Raji (cell line): ENCODE results near the gene ZC3HAV1L.

Experiments used
- POLR2A ChIP-seq: IDR thresholded peaks from 2 replicates; pipeline ENCODE4 v1.6.1; 2011; ENCODE audit warnings: low read depth, low read length, control low read depth; ENCODE audit not compliant: insufficient read depth

The ZC3HAV1L gene

GRCh38 chr7:139036901-139037300 is 1.1 kb upstream of the ZC3HAV1L start:
- no peak for TF ChIP-seq POLR2A

GRCh38 chr7:139034855-139035585 is 822 bp downstream of the ZC3HAV1L start:
- TF ChIP-seq POLR2A = no peak

DNA sequence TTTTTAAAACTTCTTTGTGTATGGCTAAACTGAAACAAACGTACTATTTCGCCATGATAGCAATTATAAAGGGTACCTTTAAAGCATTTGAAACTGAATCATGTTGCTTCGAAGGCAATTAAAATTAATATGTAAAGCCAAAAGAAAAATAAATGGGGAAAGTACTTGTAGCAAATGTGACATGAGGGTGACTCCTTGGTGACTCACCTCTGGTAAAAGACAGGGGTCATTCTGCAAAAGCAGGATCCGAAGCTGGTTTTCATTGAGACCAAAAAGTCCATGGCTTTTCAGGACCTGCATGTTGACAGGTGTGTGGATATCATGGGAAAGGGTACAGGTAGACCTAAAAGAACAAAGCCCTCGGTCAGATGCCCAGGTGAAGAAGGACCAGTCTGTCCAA is 1.5 kb downstream of the ZC3HAV1L start:
- no peak for TF ChIP-seq POLR2A

- TF ChIP-seq POLR2A = no peak
Measured at GRCh38 chr7:139033346-139034114, 2.3 kb downstream of the ZC3HAV1L start.

- no peak for TF ChIP-seq POLR2A
Measured at GRCh38 chr7:139032473-139032872, 3.4 kb downstream of the ZC3HAV1L start.

- TF ChIP-seq POLR2A = no peak
Measured at GRCh38 chr7:139029353-139029752, 6.5 kb downstream of the ZC3HAV1L start.

DNA sequence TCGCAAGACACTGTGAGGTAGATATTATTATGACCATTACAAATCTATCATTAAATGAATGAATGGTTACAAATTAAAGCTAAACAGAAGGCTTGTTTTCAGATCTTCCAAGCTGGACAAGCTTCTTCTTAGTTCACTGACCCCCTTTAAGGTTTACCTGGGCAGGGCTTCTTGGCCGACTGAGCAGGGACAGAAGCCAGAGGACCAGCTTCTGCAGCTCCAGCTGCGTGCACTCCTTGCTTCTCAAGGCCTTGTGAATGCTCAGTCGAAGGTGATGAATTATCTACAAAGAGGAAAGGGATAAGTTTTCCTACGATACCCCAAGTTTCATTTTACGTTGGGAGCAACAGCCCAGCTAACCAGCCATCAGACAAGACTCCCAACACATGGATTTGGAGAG is 9.3 kb downstream of the ZC3HAV1L start:
- TF ChIP-seq POLR2A = no peak

- no peak for TF ChIP-seq POLR2A
Measured at GRCh38 chr7:139023076-139023475, 12.8 kb downstream of the ZC3HAV1L start.

GRCh38 chr7:139022286-139022685 is 13.6 kb downstream of the ZC3HAV1L start:
- TF ChIP-seq POLR2A = no peak

DNA sequence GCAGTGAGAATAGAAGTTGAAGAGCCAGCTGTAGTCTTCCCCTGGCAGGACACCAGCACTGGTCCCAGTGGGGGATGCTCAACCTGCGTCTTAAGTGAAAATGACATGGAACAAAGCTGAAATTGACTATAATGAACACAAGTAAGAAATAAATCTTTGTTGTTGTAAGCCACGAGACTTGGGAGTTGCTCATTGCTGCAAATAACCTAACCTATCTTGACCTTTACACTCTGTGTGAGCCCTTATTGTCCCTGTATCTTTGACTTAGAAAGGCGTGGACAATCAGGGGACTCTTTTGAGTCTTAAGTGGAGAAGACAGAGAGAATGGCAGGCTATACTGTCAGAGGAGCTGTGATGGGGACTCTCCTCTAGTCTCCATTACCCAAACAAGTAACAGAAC is 16.9 kb downstream of the ZC3HAV1L start:
- no peak for TF ChIP-seq POLR2A

- TF ChIP-seq POLR2A = no peak
Measured at GRCh38 chr7:139016931-139017511, 18.8 kb downstream of the ZC3HAV1L start.

DNA sequence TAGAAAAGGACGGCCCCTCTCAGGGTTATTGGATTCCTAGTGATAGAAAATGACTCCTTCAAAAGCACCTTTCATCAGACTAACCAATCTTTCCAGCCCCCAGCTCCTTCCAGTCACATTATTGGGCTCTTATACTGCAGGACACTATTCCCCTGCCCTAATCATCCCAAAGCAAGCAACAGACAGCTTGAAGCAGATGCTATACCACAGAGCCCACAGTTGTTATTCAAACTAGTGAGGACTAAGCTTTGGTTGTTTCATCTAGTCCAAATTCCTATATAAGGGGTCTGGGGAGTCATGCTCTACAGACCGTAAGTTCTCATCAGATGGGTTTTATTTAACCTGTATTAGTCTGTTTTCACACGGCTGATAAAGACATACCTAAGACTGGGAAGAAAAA is 24.5 kb downstream of the ZC3HAV1L start:
- TF ChIP-seq POLR2A = no peak

- no peak for TF ChIP-seq POLR2A
Measured at GRCh38 chr7:139004321-139005090, 31.3 kb downstream of the ZC3HAV1L start.

DNA sequence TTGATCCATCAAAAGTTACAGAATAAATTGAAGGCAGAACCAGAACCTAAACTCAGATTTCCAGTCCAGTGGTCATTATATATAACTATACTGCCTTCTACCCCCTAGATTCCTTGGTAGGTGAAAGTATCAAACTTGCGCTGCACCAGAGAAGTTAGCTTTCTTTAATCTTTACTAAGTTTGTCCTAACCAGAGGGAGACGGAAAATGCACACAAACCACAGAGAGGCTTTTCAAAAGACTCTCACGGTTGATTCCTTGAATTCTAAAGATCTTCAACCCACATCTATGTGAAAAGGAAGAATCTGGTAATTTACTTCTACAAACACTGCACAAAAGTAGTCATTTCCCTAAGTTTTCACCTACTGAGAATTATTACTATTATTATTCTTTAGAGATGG is 36.4 kb downstream of the ZC3HAV1L start:
- no peak for TF ChIP-seq POLR2A

DNA sequence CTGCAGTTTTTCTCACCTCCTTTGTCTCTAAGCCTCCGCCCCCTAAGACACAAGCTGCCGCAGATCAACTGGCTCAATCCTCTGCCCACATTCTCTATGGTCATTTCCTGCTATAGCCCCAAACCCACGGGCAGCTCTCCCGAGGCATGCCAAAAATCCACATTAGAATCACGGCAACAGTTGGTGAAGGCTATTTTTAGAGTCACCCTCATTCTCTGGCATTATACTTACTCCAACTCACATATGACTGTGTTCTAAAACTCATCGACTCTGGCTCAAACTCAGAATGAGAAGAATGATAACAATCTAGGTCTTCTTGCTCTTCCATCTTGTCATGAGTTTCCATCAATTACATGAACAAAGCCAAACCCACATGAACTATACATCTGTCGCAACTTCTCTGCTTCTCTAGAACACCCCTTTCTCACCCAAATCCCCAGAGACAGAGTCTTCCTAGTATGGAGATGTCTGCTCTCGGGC is 43.8 kb downstream of the ZC3HAV1L start:
- no peak for TF ChIP-seq POLR2A
